Kasumi-1 (cell line): Measurements from ENCODE around the gene MYBPC3.
"Not testable (repeated sequence)": the region's sequence is repeated elsewhere in the genome, so short reads cannot be mapped to it uniquely, and the experiment has no call there.

Experiments
- DNase-seq, 2 experiments: peaks; one replicate each; lab custom pipeline; 2025; lab: John Stamatoyannopoulos, UW

Gene MYBPC3

GRCh38 chr11:47324520-47324919 is 28.0 kb downstream of the MYBPC3 start:
- no peak for DNase-seq

GRCh38 chr11:47318166-47318565 is 34.3 kb downstream of the MYBPC3 start:
- no peak for DNase-seq

- no peak for DNase-seq
These were observed 35.3 kb downstream of the MYBPC3 start for GRCh38 chr11:47317064-47317828.

- DNase-seq: not testable (repeated sequence)
These were observed 36.0 kb downstream of the MYBPC3 start for GRCh38 chr11:47316501-47316900.

- no peak for DNase-seq
These were observed 37.5 kb downstream of the MYBPC3 start for GRCh38 chr11:47314992-47315391.

GRCh38 chr11:47308050-47308823 is 44.3 kb downstream of the MYBPC3 start:
- DNase-seq: no peak

- DNase-seq: no peak
These were observed 46.0 kb downstream of the MYBPC3 start for GRCh38 chr11:47306484-47306844.

- no peak for DNase-seq
These were observed 46.6 kb downstream of the MYBPC3 start for GRCh38 chr11:47305734-47306483.

GRCh38 chr11:47302853-47303252 is 49.6 kb downstream of the MYBPC3 start:
- no peak for DNase-seq

- no peak for DNase-seq
These were observed 53.4 kb downstream of the MYBPC3 start for GRCh38 chr11:47299078-47299477.

- no peak for DNase-seq
These were observed 56.5 kb downstream of the MYBPC3 start for GRCh38 chr11:47296045-47296444.

- no peak for DNase-seq
These were observed 57.1 kb downstream of the MYBPC3 start for GRCh38 chr11:47295385-47295784.

GRCh38 chr11:47289856-47290255 is 62.6 kb downstream of the MYBPC3 start:
- no peak for DNase-seq

GRCh38 chr11:47288066-47288465 is 64.4 kb downstream of the MYBPC3 start:
- no peak for DNase-seq

- DNase-seq: no peak
These were observed 66.3 kb downstream of the MYBPC3 start for GRCh38 chr11:47285969-47286770.

- DNase-seq: no peak
These were observed 68.4 kb downstream of the MYBPC3 start for GRCh38 chr11:47284151-47284550.

GRCh38 chr11:47282462-47282861 is 70.0 kb downstream of the MYBPC3 start:
- no peak for DNase-seq
